Transverse colon (tissue), 4 donors: ENCODE results near the gene MYRF.

Source experiments
- CTCF ChIP-seq, 5 experiments: fragments of 200-600 bp in 3 of 5; fragments of 450-650 bp in 2 of 5; sonication (generic) in 3 of 5; IDR thresholded peaks; 1 replicate in 2 of 5; 2 replicates in 3 of 5; pipeline ENCODE4 v1.5.1; 2016 to 2017; ENCODE audit warnings: antibody characterized with exemption in 5 of 5, inconsistent platforms in 3 of 5, mild to moderate bottlenecking in 2 of 5, moderate library complexity in 1 of 5
- EP300 ChIP-seq: sonication (generic); formaldehyde crosslinking; IDR thresholded peaks from one replicate; pipeline ENCODE4 v1.6.1; 2017; ENCODE audit warnings: antibody characterized with exemption, low read depth
- POLR2A ChIP-seq: fragments of 450-650 bp; IDR thresholded peaks from one replicate; pipeline ENCODE4 v1.6.1; 2016; ENCODE audit warnings: antibody characterized with exemption, mild to moderate bottlenecking, moderate library complexity
- POLR2AphosphoS5 ChIP-seq, 3 donors: sonication (generic); formaldehyde crosslinking; IDR thresholded peaks; one replicate each; pipeline ENCODE4 v1.6.1; 2016; ENCODE audit warnings: antibody characterized with exemption in 3 of 3

DNA sequence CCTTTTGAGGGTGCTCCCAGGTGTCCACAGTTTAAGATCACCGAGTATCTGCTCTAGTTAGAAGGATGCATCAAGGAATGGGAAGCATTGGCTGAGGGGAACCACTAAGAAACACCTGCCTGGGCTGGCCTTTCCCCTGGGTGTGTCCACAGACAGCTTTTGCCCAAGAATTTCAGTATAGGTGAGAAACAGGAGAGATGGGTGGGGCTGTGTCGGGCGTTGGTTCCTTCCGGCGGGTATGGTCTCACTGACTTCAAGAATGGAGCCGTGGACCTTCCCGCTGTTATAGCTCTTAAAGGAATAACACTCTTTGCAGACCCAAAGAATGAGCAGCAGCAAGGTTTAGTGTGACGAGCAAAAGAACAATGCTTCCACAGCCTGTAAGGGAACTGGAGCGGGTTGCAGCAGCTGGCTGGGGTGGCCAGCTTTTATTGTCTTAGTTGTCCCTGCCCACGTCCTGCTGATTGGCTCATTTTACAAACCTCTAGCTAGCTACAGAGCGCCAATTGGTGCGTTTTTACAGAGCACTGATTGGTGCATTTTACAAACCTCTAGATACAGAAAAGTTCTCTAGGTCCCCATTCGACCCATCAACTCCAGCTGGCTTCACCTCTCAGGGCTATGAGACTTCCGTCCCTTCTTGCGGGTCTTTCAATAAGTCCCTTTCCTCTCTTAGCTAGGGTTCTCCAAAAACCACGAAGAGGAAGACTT lies 62.0 kb downstream of the MYRF start:
- no peak for TF ChIP-seq CTCF (IDR thresholded peaks at IDR 0.05)
- TF ChIP-seq POLR2A: no peak
- TF ChIP-seq POLR2AphosphoS5 (IDR thresholded peaks at IDR 0.05): no peak
- no peak for TF ChIP-seq EP300
